Ishikawa (cell line): ENCODE data around the gene WNK2.

Experiments
- CEBPB ChIP-seq: IDR thresholded peaks from 2 replicates; pipeline ENCODE4 v1.6.1; 2012
- MAX ChIP-seq: IDR thresholded peaks from 2 replicates; pipeline ENCODE4 v1.6.1; 2012
- RAD21 ChIP-seq: IDR thresholded peaks from 2 replicates; pipeline ENCODE4 v1.6.1; 2012; ENCODE audit warnings: low read depth
- TAF1 ChIP-seq: IDR thresholded peaks from 2 replicates; pipeline ENCODE4 v1.6.1; 2012; ENCODE audit warnings: low read depth, mild to moderate bottlenecking

- no peak for TF ChIP-seq CEBPB
- TF ChIP-seq MAX, result no peak
- no peak for TF ChIP-seq TAF1
- no peak for TF ChIP-seq RAD21
Measured at GRCh38 chr9:93167185-93167584, 16.8 kb upstream of the WNK2 start.
